Stimulated activated CD8-positive, alpha-beta memory T cell treated with anti-CD3 and anti-CD28 coated beads, Interleukin-15, amount 100 ng/mL, for 24 hours (primary cell): ENCODE results near the gene TAAR5.
"Not testable (repeated sequence)": the region's sequence is repeated elsewhere in the genome, so short reads cannot be mapped to it uniquely, and the experiment has no call there.

ENCODE experiments used
- DNase-seq: peaks from one replicate; pipeline ENCODE4 v3.0.0-alpha.2; 2020; ENCODE audit warnings: low read depth

The TAAR5 gene

DNA sequence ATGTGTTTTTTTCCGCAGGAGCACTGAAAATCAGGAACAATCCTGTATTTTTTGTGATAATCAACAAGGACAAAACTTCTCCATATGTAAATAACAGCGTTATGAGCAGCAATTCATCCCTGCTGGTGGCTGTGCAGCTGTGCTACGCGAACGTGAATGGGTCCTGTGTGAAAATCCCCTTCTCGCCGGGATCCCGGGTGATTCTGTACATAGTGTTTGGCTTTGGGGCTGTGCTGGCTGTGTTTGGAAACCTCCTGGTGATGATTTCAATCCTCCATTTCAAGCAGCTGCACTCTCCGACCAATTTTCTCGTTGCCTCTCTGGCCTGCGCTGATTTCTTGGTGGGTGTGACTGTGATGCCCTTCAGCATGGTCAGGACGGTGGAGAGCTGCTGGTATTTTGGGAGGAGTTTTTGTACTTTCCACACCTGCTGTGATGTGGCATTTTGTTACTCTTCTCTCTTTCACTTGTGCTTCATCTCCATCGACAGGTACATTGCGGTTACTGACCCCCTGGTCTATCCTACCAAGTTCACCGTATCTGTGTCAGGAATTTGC, 19.2 kb downstream of the TAAR5 start, which contains the start of gene TAAR6:
Gene TAAR6 (plus strand): TSS at position 102 of the 557 bp plus-strand sequence. CDS start 0 bp downstream, at position 102.
- no peak for DNase-seq

GRCh38 chr6:132569170-132569569, 20.4 kb downstream of the TAAR5 start:
- no peak for DNase-seq

DNA sequence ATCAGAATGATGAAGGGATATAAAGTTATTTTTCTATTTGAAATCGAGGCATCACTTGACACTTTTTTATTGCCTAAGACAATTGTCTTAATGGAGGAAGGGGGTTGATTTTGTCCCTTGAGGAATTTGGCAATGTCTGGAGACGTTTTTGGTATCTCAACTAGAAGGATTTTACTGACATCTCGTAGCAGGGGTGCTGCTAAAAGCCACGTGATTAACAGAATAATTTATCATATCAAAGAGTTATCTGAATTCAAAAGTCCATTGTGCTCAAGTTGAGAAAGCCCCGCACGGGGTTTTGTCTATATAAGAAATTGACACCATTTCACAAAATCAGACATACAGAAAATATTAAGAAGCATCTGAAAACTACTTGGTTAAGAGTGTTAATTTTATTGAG, 20.9 kb downstream of the TAAR5 start:
- DNase-seq, result no peak

- DNase-seq, result no peak
Observed at GRCh38 chr6:132567566-132567965, 22.0 kb downstream of the TAAR5 start.

GRCh38 chr6:132566404-132566803, 23.1 kb downstream of the TAAR5 start:
- DNase-seq, result no peak

DNA sequence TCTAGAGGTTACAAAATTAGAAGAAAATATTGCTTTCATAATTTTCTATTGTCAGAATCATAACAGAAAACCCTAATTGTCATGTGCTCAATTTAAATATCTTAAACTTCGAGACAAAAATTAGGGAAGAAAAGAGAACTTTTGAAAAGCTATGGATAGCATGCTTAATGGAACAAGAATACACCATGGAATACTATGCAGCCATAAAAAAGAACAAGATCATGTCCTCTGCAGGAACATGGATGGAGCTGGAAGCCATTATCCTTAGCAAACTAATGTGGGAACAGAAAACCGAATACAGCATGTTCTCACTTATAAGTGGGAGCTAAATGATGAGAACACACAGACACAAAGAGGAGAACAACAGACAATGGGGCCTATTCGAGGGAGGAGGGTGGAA, 29.5 kb downstream of the TAAR5 start:
- not testable (repeated sequence) for DNase-seq

- no peak for DNase-seq
Observed at GRCh38 chr6:132552372-132552771, 37.2 kb downstream of the TAAR5 start, which contains the start of gene TAAR8. TAAR8 (plus strand) TSS chr6:132552672; CDS start chr6:132552693, 21 bp downstream.

- no peak for DNase-seq
Observed at GRCh38 chr6:132551214-132551613, 38.3 kb downstream of the TAAR5 start.

GRCh38 chr6:132548746-132549463, 40.6 kb downstream of the TAAR5 start:
- DNase-seq, result no peak

DNA sequence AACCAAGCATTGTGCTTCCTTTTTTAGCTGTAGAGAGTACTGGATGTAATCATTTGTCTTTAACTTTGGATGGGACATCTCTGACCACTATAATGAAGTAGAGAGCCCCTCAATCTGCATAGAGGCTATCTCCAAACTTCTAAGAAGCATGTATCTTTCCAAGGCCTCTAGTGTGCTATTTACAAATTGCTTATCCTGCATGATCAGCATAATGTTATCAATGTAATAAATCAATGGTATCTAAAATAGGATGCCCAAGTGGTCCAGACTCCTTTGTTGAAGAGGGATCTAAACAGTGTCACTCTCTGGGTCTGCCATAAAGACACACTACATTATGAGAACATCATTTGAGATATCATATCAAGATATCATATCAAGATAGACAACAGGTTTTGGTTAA, 44.7 kb downstream of the TAAR5 start:
- no peak for DNase-seq
